ENCODE data around the gene PITPNB.

The PITPNB gene

GRCh38 chr22:27833803-27834202 lies 85.3 kb downstream of the PITPNB start:
- DNase-seq (ENCODE audit: low read depth in 2 of 2) = no peak

- no peak for DNase-seq (ENCODE audit: low read depth in 2 of 2)
These were observed 86.5 kb downstream of the PITPNB start for GRCh38 chr22:27832606-27833005.

GRCh38 chr22:27829620-27830019 lies 89.4 kb downstream of the PITPNB start:
- DNase-seq (ENCODE audit: low read depth in 2 of 2) = no peak

- DNase-seq (ENCODE audit: low read depth in 2 of 2) = no peak
These were observed 91.2 kb downstream of the PITPNB start for GRCh38 chr22:27827604-27828587.

- DNase-seq (ENCODE audit: low read depth in 2 of 2) = no peak
These were observed 93.9 kb downstream of the PITPNB start for GRCh38 chr22:27825174-27825573.

- no peak for DNase-seq (ENCODE audit: low read depth in 2 of 2)
These were observed 95.8 kb downstream of the PITPNB start for GRCh38 chr22:27823221-27823620.

- DNase-seq (ENCODE audit: low read depth in 2 of 2) = no peak
These were observed 97.9 kb downstream of the PITPNB start for GRCh38 chr22:27820896-27821866.

- DNase-seq (ENCODE audit: low read depth in 2 of 2) = no peak
These were observed 102.5 kb downstream of the PITPNB start for GRCh38 chr22:27816552-27816951.

GRCh38 chr22:27815826-27816530 lies 103.1 kb downstream of the PITPNB start:
- no peak for DNase-seq (ENCODE audit: low read depth in 2 of 2)

- no peak for DNase-seq (ENCODE audit: low read depth in 2 of 2)
These were observed 104.1 kb downstream of the PITPNB start for GRCh38 chr22:27814993-27815392.

- no peak for DNase-seq (ENCODE audit: low read depth in 2 of 2)
These were observed 107.3 kb downstream of the PITPNB start for GRCh38 chr22:27811778-27812177.

GRCh38 chr22:27810609-27811151 lies 108.4 kb downstream of the PITPNB start:
- no peak for DNase-seq (ENCODE audit: low read depth in 2 of 2)

- no peak for DNase-seq (ENCODE audit: low read depth in 2 of 2)
These were observed 109.1 kb downstream of the PITPNB start for GRCh38 chr22:27809700-27810608.

GRCh38 chr22:27809226-27809603 lies 109.8 kb downstream of the PITPNB start:
- no peak for DNase-seq (ENCODE audit: low read depth in 2 of 2)

- DNase-seq (ENCODE audit: low read depth in 2 of 2) = no peak
These were observed 110.4 kb downstream of the PITPNB start for GRCh38 chr22:27808451-27809225.

GRCh38 chr22:27805841-27806240 lies 113.2 kb downstream of the PITPNB start:
- DNase-seq (ENCODE audit: low read depth in 2 of 2) = no peak

- peak in 1 of 2 experiments; percentile 47 for DNase-seq (ENCODE audit: low read depth in 2 of 2)
These were observed 114.4 kb downstream of the PITPNB start for GRCh38 chr22:27804470-27805297.

GRCh38 chr22:27803841-27804415 lies 115.1 kb downstream of the PITPNB start:
- DNase-seq (ENCODE audit: low read depth in 2 of 2) = no peak

All from fibroblast of skin of left quadriceps (primary cell).